HUES48 (cell line): ENCODE measurements around the gene PAX8.

Source experiments
- H3K27ac ChIP-seq: one replicate; pipeline ENCODE4 v1.7.0; 2013; ENCODE audit warnings: low read depth, low read length, inconsistent platforms
- H3K27me3 ChIP-seq: 2 replicates; pipeline ENCODE4 v1.6.1; 2013; ENCODE audit warnings: mild to moderate bottlenecking, low read length; ENCODE audit not compliant: control insufficient read depth, insufficient read depth
- H3K36me3 ChIP-seq: 2 replicates; pipeline ENCODE4 v1.6.1; 2013; ENCODE audit warnings: low read length; ENCODE audit not compliant: control insufficient read depth, insufficient read depth
- H3K4me1 ChIP-seq: 2 replicates; pipeline ENCODE4 v1.6.1; 2013; ENCODE audit warnings: mild to moderate bottlenecking, low read length; ENCODE audit not compliant: control insufficient read depth, insufficient read depth
- H3K4me3 ChIP-seq: 2 replicates; pipeline ENCODE4 v1.5.1; 2013; ENCODE audit warnings: mild to moderate bottlenecking, low read depth, low read length
- H3K9ac ChIP-seq: 2 replicates; pipeline ENCODE4 v1.6.1; 2013; ENCODE audit warnings: mild to moderate bottlenecking, low read depth, low read length, moderate library complexity
- H3K9me3 ChIP-seq: 2 replicates; pipeline ENCODE4 v1.6.1; 2013; ENCODE audit warnings: low read length; ENCODE audit not compliant: control insufficient read depth, insufficient read depth

PAX8 gene

DNA sequence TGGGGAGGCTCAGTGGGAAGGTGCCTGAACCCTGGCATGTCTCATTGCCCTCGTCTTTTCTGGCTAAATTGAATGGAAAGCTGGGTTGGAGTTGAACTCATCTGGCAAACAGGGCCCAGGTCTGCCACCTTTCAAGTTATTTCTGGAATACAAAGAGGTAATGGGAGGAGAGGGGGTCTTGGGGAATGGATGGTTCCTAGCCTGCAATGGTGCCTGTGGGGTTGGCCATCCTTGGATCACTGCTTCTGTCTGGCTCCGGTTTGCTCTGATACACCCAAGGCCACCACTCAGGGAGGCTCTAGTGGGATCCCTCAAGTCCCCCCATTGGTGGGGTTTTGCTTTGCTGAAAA is 59.7 kb downstream of the PAX8 start:
- Histone ChIP-seq H3K36me3 (no peaks in the 10 kb centered on the region), H3K9me3 (no peaks in the 10 kb centered on the region), H3K4me1 (peaks cover 14% of the 10 kb centered on the region), H3K27me3 (no peaks in the 10 kb centered on the region), H3K27ac (no peak overlapping the region), H3K9ac (no peak overlapping the region), H3K4me3 (no peak overlapping the region)

GRCh38 chr2:113218283-113219091 is 60.2 kb downstream of the PAX8 start:
- H3K9ac ChIP-seq: no peak overlapping the region
- no peaks in the 10 kb centered on the region for H3K27me3 ChIP-seq
- H3K36me3 ChIP-seq: no peaks in the 10 kb centered on the region
- no peak overlapping the region for H3K27ac ChIP-seq
- peaks cover 14% of the 10 kb centered on the region for H3K4me1 ChIP-seq
- no peak overlapping the region for H3K4me3 ChIP-seq
- no peaks in the 10 kb centered on the region for H3K9me3 ChIP-seq

GRCh38 chr2:113217455-113218282 is 61.1 kb downstream of the PAX8 start:
- no peaks in the 10 kb centered on the region for H3K27me3 ChIP-seq
- no peak overlapping the region for H3K4me3 ChIP-seq
- peaks cover 14% of the 10 kb centered on the region for H3K4me1 ChIP-seq
- no peaks in the 10 kb centered on the region for H3K9me3 ChIP-seq
- no peak overlapping the region for H3K9ac ChIP-seq
- no peak overlapping the region for H3K27ac ChIP-seq
- H3K36me3 ChIP-seq: no peaks in the 10 kb centered on the region

- Histone ChIP-seq H3K27ac (no peak overlapping the region), H3K36me3 (no peaks in the 10 kb centered on the region), H3K27me3 (no peaks in the 10 kb centered on the region), H3K9me3 (no peaks in the 10 kb centered on the region), H3K4me1 (peaks cover 14% of the 10 kb centered on the region), H3K9ac (no peak overlapping the region), H3K4me3 (no peak overlapping the region)
Measured at GRCh38 chr2:113216891-113217454, 61.7 kb downstream of the PAX8 start.

DNA sequence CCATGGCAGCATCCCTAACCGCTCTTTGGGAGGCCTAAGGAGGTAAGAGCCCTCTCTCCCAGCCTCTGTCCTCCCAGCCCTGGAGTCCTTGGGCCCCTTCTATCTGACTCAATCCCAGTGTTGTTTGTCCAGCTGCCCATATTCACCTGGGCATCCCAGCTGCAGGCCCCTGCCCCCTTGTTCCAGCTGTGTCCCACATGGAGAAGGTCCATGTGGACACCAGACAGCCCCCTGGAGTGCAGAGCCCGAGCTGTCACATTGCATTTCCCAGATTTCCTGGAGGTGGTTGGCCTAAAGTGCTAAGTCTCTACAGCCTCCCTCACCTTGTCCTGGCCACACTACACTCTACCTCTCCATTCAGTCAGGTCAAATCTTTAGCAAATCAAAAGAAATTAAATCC is 62.4 kb downstream of the PAX8 start:
- Histone ChIP-seq H3K27me3 (no peaks in the 10 kb centered on the region), H3K4me1 (peaks cover 14% of the 10 kb centered on the region), H3K9ac (no peak overlapping the region), H3K36me3 (no peaks in the 10 kb centered on the region), H3K4me3 (no peak overlapping the region), H3K9me3 (no peaks in the 10 kb centered on the region), H3K27ac (no peak overlapping the region)

DNA sequence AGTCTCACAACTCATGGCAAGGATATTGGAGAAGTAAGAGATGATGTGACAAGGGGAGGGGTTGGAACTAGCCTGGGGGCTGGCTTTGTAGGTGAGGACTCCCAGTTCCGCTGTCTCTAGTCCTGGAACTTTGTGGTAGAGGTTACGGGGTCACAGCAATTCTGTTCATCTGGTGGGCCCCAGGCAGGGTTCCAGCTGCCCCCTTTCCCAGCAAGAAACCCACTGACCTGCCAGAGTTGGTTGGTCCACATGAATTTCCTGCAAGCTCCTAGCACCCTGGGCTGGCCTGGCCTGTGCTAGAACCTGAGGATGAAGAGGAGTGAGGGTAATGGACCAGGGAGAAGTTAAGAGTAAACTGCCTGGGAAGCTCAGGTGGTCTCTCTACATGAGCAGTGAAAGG is 63.7 kb downstream of the PAX8 start:
- H3K4me1 ChIP-seq: peaks cover 10% of the 10 kb centered on the region; the same call in 1 of the 2 replicates
- no peak overlapping the region for H3K27ac ChIP-seq

GRCh38 chr2:113214141-113214540 is 64.6 kb downstream of the PAX8 start:
- H3K4me1 ChIP-seq: peaks cover 10% of the 10 kb centered on the region; the same call in 1 of the 2 replicates
- no peaks in the 10 kb centered on the region for H3K9me3 ChIP-seq
- H3K27me3 ChIP-seq: no peaks in the 10 kb centered on the region
- H3K9ac ChIP-seq: no peak overlapping the region
- H3K27ac ChIP-seq: no peak overlapping the region
- no peaks in the 10 kb centered on the region for H3K36me3 ChIP-seq
- no peak overlapping the region for H3K4me3 ChIP-seq

More for the DNA sequence above, 63.7 kb downstream of the PAX8 start:
- no peaks in the 10 kb centered on the region for H3K9me3 ChIP-seq
- no peak overlapping the region for H3K9ac ChIP-seq
- no peaks in the 10 kb centered on the region for H3K27me3 ChIP-seq
- H3K36me3 ChIP-seq: no peaks in the 10 kb centered on the region
- H3K4me3 ChIP-seq: no peak overlapping the region

DNA sequence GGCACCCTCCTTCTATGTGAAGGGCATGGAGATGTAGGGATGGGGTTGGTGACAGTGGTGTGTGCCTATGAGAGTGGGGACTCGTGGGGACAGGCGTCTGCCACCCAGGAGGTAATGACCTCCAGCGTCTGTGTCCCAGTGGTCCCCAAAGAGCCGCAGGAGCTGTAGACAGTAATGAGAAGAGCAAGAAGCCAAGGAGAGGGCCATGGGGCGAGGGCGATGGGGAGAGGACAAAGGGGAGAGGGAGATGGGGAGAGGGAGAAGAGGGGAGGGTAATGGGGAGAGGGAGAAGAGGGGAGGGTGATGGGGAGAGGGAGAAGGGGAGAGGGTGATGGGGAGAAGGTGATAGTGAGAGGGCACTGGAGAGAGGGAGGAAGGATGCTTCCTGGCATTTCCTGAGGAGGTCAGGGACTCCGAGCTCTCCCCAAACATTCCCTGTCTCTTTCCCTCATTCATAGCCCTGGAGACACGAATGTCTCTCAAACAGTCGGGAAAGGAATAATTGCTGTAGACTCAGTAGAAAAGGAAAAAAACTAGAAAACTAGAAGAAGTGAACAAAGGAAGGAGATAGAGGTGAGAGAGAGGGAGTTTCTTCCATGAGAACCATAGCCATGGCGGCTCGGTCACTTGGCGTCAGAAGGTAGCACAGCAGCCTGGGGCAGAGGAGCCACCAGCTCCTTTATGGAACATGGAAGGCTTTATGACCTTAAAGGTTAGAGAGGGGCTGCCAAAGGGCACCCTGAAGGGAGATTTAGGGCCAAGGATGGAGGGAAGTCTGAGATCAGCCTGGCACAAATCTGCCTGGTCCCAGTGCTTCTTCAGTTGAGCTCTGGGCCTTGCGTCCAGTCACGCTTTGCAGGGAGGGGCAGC is 65.4 kb downstream of the PAX8 start:
- no peak overlapping the region for H3K27ac ChIP-seq
- no peaks in the 10 kb centered on the region for H3K27me3 ChIP-seq
- H3K4me1 ChIP-seq: peaks cover 10% of the 10 kb centered on the region; the same call in 1 of the 2 replicates
- no peaks in the 10 kb centered on the region for H3K9me3 ChIP-seq
- H3K36me3 ChIP-seq: no peaks in the 10 kb centered on the region
- no peak overlapping the region for H3K4me3 ChIP-seq
- H3K9ac ChIP-seq: no peak overlapping the region

DNA sequence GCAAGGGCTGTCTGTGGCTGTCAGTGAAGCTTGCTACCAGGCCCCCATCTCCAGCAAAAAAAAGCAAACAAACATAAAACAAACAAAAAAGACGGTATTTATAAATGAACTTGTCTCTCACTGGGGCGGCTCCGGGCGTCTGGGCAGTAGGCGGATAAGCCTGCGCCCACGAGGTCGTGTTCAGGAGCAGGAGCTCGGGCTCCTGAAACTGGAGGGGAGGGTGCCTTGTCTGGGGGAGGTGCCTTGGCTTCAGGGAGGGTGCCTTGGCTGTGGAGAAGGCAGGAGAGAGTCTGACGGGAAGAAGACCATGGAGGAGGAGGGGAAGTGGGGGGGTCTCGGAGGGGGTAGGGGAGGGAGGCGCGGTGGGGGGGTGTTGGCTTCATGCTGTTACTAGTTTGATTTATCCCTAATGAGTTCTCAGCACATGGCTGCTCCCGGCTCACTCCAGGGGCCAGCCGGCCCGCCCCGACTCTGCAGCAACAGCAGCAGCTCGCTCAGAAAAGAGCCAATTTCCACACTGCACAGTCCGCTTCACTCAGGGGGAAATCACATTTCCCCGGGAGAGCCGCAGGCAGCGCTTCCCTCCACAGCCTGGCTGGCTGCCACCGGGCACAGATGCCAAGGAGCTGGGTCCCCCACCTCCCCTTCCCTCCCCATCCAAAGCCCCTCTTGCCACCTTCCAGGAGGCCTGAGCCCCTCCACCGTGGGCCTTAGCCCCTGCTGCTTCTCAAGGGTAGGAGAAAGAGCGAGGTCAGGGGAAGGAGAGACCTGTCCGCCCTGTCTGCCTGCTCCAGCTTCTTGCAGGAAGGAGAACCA is 66.3 kb downstream of the PAX8 start:
- H3K27ac ChIP-seq: no peak overlapping the region
- H3K4me3 ChIP-seq: no peak overlapping the region
- H3K9me3 ChIP-seq: no peaks in the 10 kb centered on the region
- no peaks in the 10 kb centered on the region for H3K36me3 ChIP-seq
- no peak overlapping the region for H3K9ac ChIP-seq
- H3K27me3 ChIP-seq: no peaks in the 10 kb centered on the region
- H3K4me1 ChIP-seq: peaks cover 6% of the 10 kb centered on the region; the same call in 1 of the 2 replicates
